AG04450 (cell line): ENCODE measurements around the gene MAP3K5. TPM values are rescaled to one million over a fixed set of nuclear protein-coding genes. Genes with fewer than 3 reads are reported as not detected.

Experiments
- CTCF ChIA-PET: fragments of 300-600, 350-600 bp; formaldehyde crosslinking; extraction: SDS; loops from one replicate; lab custom pipeline; 2022; ENCODE audit warnings: antibody characterized with exemption, inconsistent platforms; lab: Charles Lee
- POLR2A ChIA-PET: fragments of 350-600 bp; formaldehyde crosslinking; extraction: SDS; loops from one replicate; lab custom pipeline; 2021; ENCODE audit warnings: antibody characterized with exemption, inconsistent platforms; lab: Yijun Ruan, JAX
- DNase-seq: peaks from one replicate; pipeline ENCODE4 v3.0.0-alpha.2; 2011; ENCODE audit warnings: low read depth, low spot score
- H3K27ac ChIP-seq: one replicate; pipeline ENCODE4 v1.5.1; 2012; ENCODE audit warnings: low read depth, low read length, control low read depth
- H3K27me3 ChIP-seq: one replicate; pipeline ENCODE4 v1.6.0; 2012; ENCODE audit warnings: low read length; ENCODE audit not compliant: control insufficient read depth, insufficient read depth
- H3K4me3 ChIP-seq: 2 replicates; pipeline ENCODE4 v1.5.1; 2011; ENCODE audit warnings: mild to moderate bottlenecking, low read depth, low read length, control low read depth
- H3K9me3 ChIP-seq: 2 replicates; pipeline ENCODE4 v1.5.1; 2012; ENCODE audit warnings: low read length; ENCODE audit not compliant: control insufficient read depth, insufficient read depth
- polyA plus RNA-seq: library from polyadenylated mRNA; depleted of rRNA; stranded (reverse); fragments of >200 nt; gene quantifications from 2 replicates; pipeline ENCODE4 v1.2.3, GENCODE V29; 2011
- TF ChIP-seq, protein P1 (sequence below): IDR thresholded peaks from 2 replicates; pipeline ENCODE4 v1.5.1; 2011; ENCODE audit warnings: low read depth, low read length, control low read depth, inconsistent platforms

MAP3K5 gene
- polyA plus RNA-seq, 1 experiment: 17.0 TPM

DNA sequence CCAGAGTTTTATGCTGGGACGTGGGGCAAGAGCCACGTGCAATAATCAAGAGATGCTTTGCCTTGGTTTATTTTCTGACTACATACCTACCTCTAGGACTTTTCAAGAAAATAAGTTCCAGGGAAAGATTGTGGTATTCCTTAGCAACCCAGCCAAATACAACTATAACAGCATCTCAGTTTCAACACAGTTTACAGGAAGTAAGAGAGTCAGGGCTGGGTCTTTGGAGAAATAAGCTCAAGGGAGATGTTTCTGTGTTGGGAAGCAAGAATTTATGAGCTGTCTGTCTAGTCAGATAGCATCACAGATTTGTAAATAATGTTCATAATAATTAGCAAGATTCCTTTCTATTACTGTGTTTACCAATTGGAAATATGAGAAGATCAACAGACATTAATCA is 35.1 kb downstream of the MAP3K5 start:
- no peak for DNase-seq
- Histone ChIP-seq H3K9me3 (no peaks in the 10 kb centered on the region), H3K4me3 (no peak overlapping the region), H3K27ac (no peak overlapping the region), H3K27me3 (no peaks in the 10 kb centered on the region)
- ChIA-PET CTCF (no interaction called here), POLR2A (no interaction called here)
- TF ChIP-seq, protein P1, sequence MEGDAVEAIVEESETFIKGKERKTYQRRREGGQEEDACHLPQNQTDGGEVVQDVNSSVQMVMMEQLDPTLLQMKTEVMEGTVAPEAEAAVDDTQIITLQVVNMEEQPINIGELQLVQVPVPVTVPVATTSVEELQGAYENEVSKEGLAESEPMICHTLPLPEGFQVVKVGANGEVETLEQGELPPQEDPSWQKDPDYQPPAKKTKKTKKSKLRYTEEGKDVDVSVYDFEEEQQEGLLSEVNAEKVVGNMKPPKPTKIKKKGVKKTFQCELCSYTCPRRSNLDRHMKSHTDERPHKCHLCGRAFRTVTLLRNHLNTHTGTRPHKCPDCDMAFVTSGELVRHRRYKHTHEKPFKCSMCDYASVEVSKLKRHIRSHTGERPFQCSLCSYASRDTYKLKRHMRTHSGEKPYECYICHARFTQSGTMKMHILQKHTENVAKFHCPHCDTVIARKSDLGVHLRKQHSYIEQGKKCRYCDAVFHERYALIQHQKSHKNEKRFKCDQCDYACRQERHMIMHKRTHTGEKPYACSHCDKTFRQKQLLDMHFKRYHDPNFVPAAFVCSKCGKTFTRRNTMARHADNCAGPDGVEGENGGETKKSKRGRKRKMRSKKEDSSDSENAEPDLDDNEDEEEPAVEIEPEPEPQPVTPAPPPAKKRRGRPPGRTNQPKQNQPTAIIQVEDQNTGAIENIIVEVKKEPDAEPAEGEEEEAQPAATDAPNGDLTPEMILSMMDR: no peak

DNA sequence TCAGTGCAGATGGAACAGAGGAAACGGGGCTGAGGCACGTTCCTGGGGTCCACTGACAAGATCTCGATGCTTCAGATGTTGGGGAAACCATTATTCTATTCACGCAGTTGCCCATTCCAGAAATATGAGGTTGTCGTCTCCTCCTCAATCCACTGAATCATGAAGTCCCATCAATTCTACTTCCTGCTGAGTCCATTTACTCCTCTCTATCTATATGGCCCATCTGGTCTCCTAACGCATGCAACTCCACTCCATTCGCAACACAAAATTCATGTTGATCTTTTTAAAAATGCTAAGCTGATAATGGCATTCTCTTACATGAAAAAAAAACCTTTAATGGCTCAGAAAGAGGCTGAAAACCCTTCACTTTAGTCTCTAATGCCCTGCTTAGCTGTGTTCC is 37.5 kb downstream of the MAP3K5 start:
- ChIA-PET POLR2A (no interaction called here), CTCF (interaction anchor here (2.2 kb wide), 1 partner anchor 110 kb away, joined by 10 read pairs; no protein-coding TSS in a partner anchor)
- H3K9me3 ChIP-seq: no peaks in the 10 kb centered on the region
- no peaks in the 10 kb centered on the region for H3K27me3 ChIP-seq
- no peak overlapping the region for H3K4me3 ChIP-seq
- DNase-seq: no peak
- TF ChIP-seq, protein P1: no peak
- no peak overlapping the region for H3K27ac ChIP-seq

DNA sequence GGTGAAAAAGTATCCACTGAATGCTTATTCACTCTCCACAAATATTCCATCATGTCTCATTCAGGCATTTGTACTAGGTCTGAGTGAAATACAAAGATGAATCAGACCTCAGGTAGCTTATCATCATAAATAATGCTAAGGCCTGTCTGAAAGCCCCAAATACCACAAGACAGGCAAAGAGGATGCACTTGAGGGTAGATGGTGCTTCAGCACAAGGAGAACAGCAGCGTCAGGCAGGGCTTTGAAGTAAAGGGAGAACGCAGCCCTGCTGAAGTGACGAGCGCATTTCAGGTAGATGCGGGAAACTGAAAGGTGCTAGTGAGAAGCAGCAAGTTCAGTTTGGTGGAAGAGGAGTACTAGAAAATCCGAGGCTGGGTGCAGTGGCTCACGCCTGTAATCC is 38.7 kb downstream of the MAP3K5 start:
- no peak overlapping the region for H3K27ac ChIP-seq
- ChIA-PET POLR2A (no interaction called here), CTCF (interaction anchor here (2.2 kb wide), 1 partner anchor 109 kb away, joined by 10 read pairs; no protein-coding TSS in a partner anchor)
- no peak overlapping the region for H3K4me3 ChIP-seq
- TF ChIP-seq, protein P1: no peak
- H3K27me3 ChIP-seq: no peaks in the 10 kb centered on the region
- DNase-seq: no peak
- H3K9me3 ChIP-seq: no peaks in the 10 kb centered on the region

DNA sequence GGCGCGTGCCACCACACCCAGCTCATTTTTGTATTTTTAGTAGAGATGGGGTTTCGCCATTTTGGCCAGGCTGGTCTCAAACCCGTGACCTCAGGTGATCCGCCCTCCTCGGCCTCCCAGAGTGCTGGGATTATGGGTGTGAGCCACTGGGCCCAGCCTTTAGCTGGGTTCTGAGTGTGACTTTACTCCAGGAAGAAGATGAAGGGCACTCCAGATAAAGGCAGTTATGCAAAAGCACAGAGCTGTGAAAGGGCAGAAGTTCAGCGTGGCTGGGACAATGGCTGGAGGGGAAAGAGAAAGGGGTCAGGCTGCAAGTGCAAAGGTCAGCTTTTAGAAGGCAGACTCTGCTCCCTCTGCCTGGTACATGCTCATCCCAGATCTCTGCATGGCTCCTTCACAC is 39.7 kb downstream of the MAP3K5 start:
- Histone ChIP-seq H3K4me3 (no peak overlapping the region), H3K9me3 (no peaks in the 10 kb centered on the region), H3K27ac (no peak overlapping the region), H3K27me3 (no peaks in the 10 kb centered on the region)
- ChIA-PET CTCF (interaction anchor here (1.1 kb wide), 1 partner anchor 40 kb away, joined by 3 read pairs; the partner anchor contains the start of gene MAP3K5), POLR2A (no interaction called here)
- DNase-seq: no peak
- TF ChIP-seq, protein P1: no peak

DNA sequence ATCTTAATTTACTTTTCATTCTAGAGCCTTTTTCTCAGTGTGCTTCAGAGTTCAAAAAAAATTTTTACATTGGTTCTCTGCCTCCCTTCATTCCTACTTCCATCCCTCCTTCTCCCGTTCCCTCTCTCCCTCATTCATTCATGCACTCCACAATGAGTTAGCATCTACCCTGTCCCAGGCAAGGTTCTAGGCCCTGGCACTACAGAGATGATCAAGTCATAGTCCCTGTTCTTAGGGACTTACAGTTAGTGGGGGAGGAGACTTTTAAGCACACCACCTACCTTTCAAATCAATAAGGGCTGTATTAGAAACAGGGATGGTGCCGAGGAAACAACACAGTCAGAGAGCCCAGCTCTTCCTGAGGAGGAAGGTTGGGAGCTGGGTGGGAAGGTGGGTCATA is 40.3 kb downstream of the MAP3K5 start:
- POLR2A ChIA-PET: no interaction called here
- TF ChIP-seq, protein P1: no peak
- DNase-seq: no peak
- Histone ChIP-seq H3K9me3 (no peaks in the 10 kb centered on the region), H3K27me3 (no peaks in the 10 kb centered on the region), H3K4me3 (no peak overlapping the region), H3K27ac (no peak overlapping the region)
- CTCF ChIA-PET: interaction anchor here (1.1 kb wide), 1 partner anchor 40 kb away, joined by 3 read pairs; the partner anchor contains the start of gene MAP3K5
